ENCODE results near the gene BAIAP2L1. TPM values are rescaled to one million over a fixed set of nuclear protein-coding genes. Genes with fewer than 3 reads are reported as not detected.

The BAIAP2L1 gene
- total and polyA plus RNA-seq, 2 of the 8 experiments (the other 6 are each of a cell fraction or from before 2014, with no cell fraction given), result 19.2 to 42.9 TPM

GRCh38 chr7:98242934-98243333 is 158.0 kb downstream of the BAIAP2L1 start:
- Histone ChIP-seq H4K91ac (replicated peaks; ENCODE audit: insufficient read length, low read length) (no peak overlapping the region), H3K79me2 (ENCODE audit: control insufficient read depth in 1 of 2, insufficient read depth in 2 of 2, low read length in 2 of 2) (no peaks in the 10 kb centered on the region), H3K4me1 (replicated peaks in 1 of 4; ENCODE audit: control insufficient read depth in 3 of 4, insufficient read depth in 4 of 4, low read length in 3 of 4) (peaks cover 0 to 6% (median 0%) of the 10 kb centered on the region in 4 experiments; a peak in 3 of 7 replicates), H3K18ac (ENCODE audit: extremely low read depth, low read length) (no peak overlapping the region), H2BK12ac (ENCODE audit: low read depth, low read length) (no peak overlapping the region), H4K5ac (ENCODE audit: insufficient read length, low read depth, low read length) (no peak overlapping the region), H3K9me3 (ENCODE audit: insufficient read depth in 2 of 2, low read depth in 1 of 2, low read length in 1 of 2) (no peaks in the 10 kb centered on the region), H3K4me3 (ENCODE audit: extremely low read depth in 1 of 4, insufficient read depth in 2 of 4, low read depth in 3 of 4, low read length in 4 of 4) (no peak overlapping the region), H3K4ac (replicated peaks; ENCODE audit: insufficient read length, low read depth, low read length) (no peak overlapping the region), H2BK120ac (replicated peaks; ENCODE audit: low read depth, low read length) (no peak overlapping the region), H2BK15ac (ENCODE audit: low read length) (no peak overlapping the region), H4K8ac (ENCODE audit: extremely low read depth, insufficient read depth, low read length) (no peak overlapping the region), H3K14ac (ENCODE audit: insufficient read length) (no peak overlapping the region), H3K56ac (replicated peaks; ENCODE audit: insufficient read length, low read depth, low read length) (no peak overlapping the region), H3K27ac (ENCODE audit: low read depth, low read length) (no peak overlapping the region), H3K36me3 (ENCODE audit: control insufficient read depth in 2 of 4, insufficient read depth in 4 of 4, low read length in 3 of 4) (no peaks in the 10 kb centered on the region), H4K20me1 (replicated peaks in 1 of 2; ENCODE audit: control insufficient read depth in 1 of 2, insufficient read depth in 2 of 2, low read length in 2 of 2) (peaks cover 0 to 3% of the 10 kb centered on the region in 2 experiments), H2BK20ac (ENCODE audit: low read length) (no peak overlapping the region), H3K27me3 (replicated peaks in 1 of 4; ENCODE audit: control insufficient read depth in 3 of 4, extremely low read depth in 1 of 4, insufficient read depth in 3 of 4, low read length in 3 of 4) (no peaks in the 10 kb centered on the region; a peak in 1 of 7 replicates), H3K4me2 (ENCODE audit: insufficient read depth in 1 of 2, low read depth in 2 of 2, low read length in 2 of 2) (no peak overlapping the region), H2BK5ac (ENCODE audit: low read depth, low read length) (no peak overlapping the region), H2AK5ac (ENCODE audit: low read depth, low read length) (no peak overlapping the region), H3K9ac (replicated peaks in 1 of 4; ENCODE audit: extremely low read depth in 1 of 4, low read depth in 3 of 4, low read length in 3 of 4) (no peak overlapping the region), H3K79me1 (ENCODE audit: low read depth, low read length) (no peaks in the 10 kb centered on the region), H3K23ac (ENCODE audit: insufficient read length) (no peak overlapping the region), H3K23me2 (ENCODE audit: low read depth, low read length) (peaks cover 8% of the 10 kb centered on the region; the same call in 1 of the 2 replicates), H2AFZ (ENCODE audit: low read length) (no peak overlapping the region)
- whole genome bisulfite sequencing, 2 experiments (ENCODE audit: extremely low coverage in 1 of 2, insufficient coverage in 1 of 2, insufficient read length in 1 of 2, insufficient replicate concordance in 2 of 2, low coverage in 1 of 2, low lambda C conversion rate in 2 of 2, missing lambda C conversion rate in 1 of 2), result 87% methylated on average over 4 of the region's 4 CpGs; no CpG with 5 or more reads in 1 of the 2 experiments
- CTCF ChIA-PET (ENCODE audit: partially characterized antibody), result interaction anchor here (1.0 kb wide), 1 partner anchor 10 kb away, joined by 4 read pairs; no protein-coding TSS in a partner anchor
- POLR2A ChIA-PET (ENCODE audit: partially characterized antibody), result no interaction called here
- no peak for TF ChIP-seq FOSL1 (IDR thresholded peaks at IDR 0.05; ENCODE audit: insufficient read depth, low read depth, low read length)
- FAIRE-seq (no peak), DNase-seq (ENCODE audit: low read depth in 1 of 2, low spot score in 2 of 2) (no peak)
